HG03378 (cell line): ENCODE data around the gene COL6A1.

Source experiments
- ATAC-seq: cut with Tn5 transposase; IDR thresholded peaks from one replicate; pipeline ENCODE4 v1.9.1; 2021; ENCODE audit warnings: mild to moderate bottlenecking, moderate library complexity; ENCODE audit not compliant: unreplicated experiment

The COL6A1 gene

GRCh38 chr21:45992301-45993209, 11.0 kb downstream of the COL6A1 start:
- no peak for ATAC-seq

GRCh38 chr21:45993210-45994085, 11.9 kb downstream of the COL6A1 start:
- ATAC-seq, result no peak

- no peak for ATAC-seq
These were observed 12.6 kb downstream of the COL6A1 start for GRCh38 chr21:45994086-45994661.

- ATAC-seq, result no peak
These were observed 13.5 kb downstream of the COL6A1 start for GRCh38 chr21:45994759-45995685.

GRCh38 chr21:45995686-45996179, 14.2 kb downstream of the COL6A1 start:
- ATAC-seq, result no peak

GRCh38 chr21:45996311-45997204, 15.0 kb downstream of the COL6A1 start:
- ATAC-seq, result no peak

- no peak for ATAC-seq
These were observed 15.6 kb downstream of the COL6A1 start for GRCh38 chr21:45997205-45997494.

- no peak for ATAC-seq
These were observed 16.1 kb downstream of the COL6A1 start for GRCh38 chr21:45997495-45998275.

GRCh38 chr21:45998276-45998701, 16.7 kb downstream of the COL6A1 start:
- ATAC-seq, result no peak

- no peak for ATAC-seq
These were observed 17.5 kb downstream of the COL6A1 start for GRCh38 chr21:45998871-45999580.

- no peak for ATAC-seq
These were observed 18.1 kb downstream of the COL6A1 start for GRCh38 chr21:45999581-46000181.

GRCh38 chr21:46000182-46000730, 18.7 kb downstream of the COL6A1 start:
- no peak for ATAC-seq

- no peak for ATAC-seq
These were observed 19.4 kb downstream of the COL6A1 start for GRCh38 chr21:46000731-46001641.

GRCh38 chr21:46001821-46002681, 20.5 kb downstream of the COL6A1 start:
- ATAC-seq, result no peak
